COLO829 (cell line): ENCODE measurements around the gene PRMT1.
"Not testable (repeated sequence)": the region's sequence is repeated elsewhere in the genome, so short reads cannot be mapped to it uniquely, and the experiment has no call there.

Experiments used
- DNase-seq: peaks from one replicate; pipeline ENCODE4 v3.0.0; 2012; ENCODE audit warnings: low spot score

PRMT1 gene

GRCh38 chr19:49677231-49677900 is at the start of gene PRMT1:
PRMT1 (plus strand) TSS chr19:49677271; CDS start chr19:49677281, 10 bp downstream.
- DNase-seq: no peak

- DNase-seq: no peak
Measured at GRCh38 chr19:49629659-49630058, 47.4 kb upstream of the PRMT1 start.

- no peak for DNase-seq
Measured at GRCh38 chr19:49631014-49631588, 46.0 kb upstream of the PRMT1 start.

- no peak for DNase-seq
Measured at GRCh38 chr19:49631610-49632192, 45.4 kb upstream of the PRMT1 start.

- DNase-seq: no peak
Measured at GRCh38 chr19:49632576-49632975, 44.5 kb upstream of the PRMT1 start.

GRCh38 chr19:49633273-49633672 is 43.8 kb upstream of the PRMT1 start:
- not testable (repeated sequence) for DNase-seq

GRCh38 chr19:49635530-49636232 is 41.4 kb upstream of the PRMT1 start:
- no peak for DNase-seq

GRCh38 chr19:49636233-49636932 is 40.7 kb upstream of the PRMT1 start:
- no peak for DNase-seq

GRCh38 chr19:49637821-49638738 is 39.0 kb upstream of the PRMT1 start:
- DNase-seq: peak; percentile 52

GRCh38 chr19:49639401-49640112 is 37.5 kb upstream of the PRMT1 start:
- DNase-seq: no peak

GRCh38 chr19:49640113-49640898 is 36.8 kb upstream of the PRMT1 start, which contains the start of gene RRAS:
RRAS (minus strand) TSS chr19:49640143; CDS start chr19:49640098, 45 bp downstream.
- DNase-seq: peak; percentile 98

- DNase-seq: peak; percentile 96
Measured at GRCh38 chr19:49641688-49642491, 35.2 kb upstream of the PRMT1 start, which contains the start of gene SCAF1. SCAF1 (plus strand) TSS chr19:49642209; CDS start chr19:49645027, 2,818 bp downstream.

GRCh38 chr19:49642492-49643035 is 34.5 kb upstream of the PRMT1 start:
- DNase-seq: no peak

- no peak for DNase-seq
Measured at GRCh38 chr19:49643466-49643865, 33.6 kb upstream of the PRMT1 start.

GRCh38 chr19:49645592-49645991 is 31.5 kb upstream of the PRMT1 start:
- DNase-seq: no peak

- no peak for DNase-seq
Measured at GRCh38 chr19:49645995-49646394, 31.1 kb upstream of the PRMT1 start.

GRCh38 chr19:49646586-49646985 is 30.5 kb upstream of the PRMT1 start:
- no peak for DNase-seq
